K562 (cell line): Measurements from ENCODE around the gene TEPSIN. TPM values are rescaled to one million over a fixed set of nuclear protein-coding genes. Genes with fewer than 3 reads are reported as not detected.

Experiments
- CBFB ChIP-seq: sonication (generic); formaldehyde crosslinking; IDR thresholded peaks from 2 replicates; pipeline ENCODE4 v1.4.0; 2020; ENCODE audit warnings: mild to moderate bottlenecking, missing genetic modification reagents
- CHD1 ChIP-seq: fragments of 200-600 bp; sonication (generic); IDR thresholded peaks from one replicate; pipeline ENCODE4 v1.6.1; 2012; ENCODE audit warnings: mild to moderate bottlenecking, moderate library complexity, low read length, inconsistent platforms
- FOXP1 ChIP-seq: sonication (generic); formaldehyde crosslinking; IDR thresholded peaks from 2 replicates; pipeline ENCODE4 v1.8.0; 2022; ENCODE audit warnings: mild to moderate bottlenecking, missing genetic modification reagents
- GTF2F1 ChIP-seq: IDR thresholded peaks from 2 replicates; pipeline ENCODE4 v1.6.1; 2011; ENCODE audit warnings: low read depth, low read length, improper control_type of control experiment
- HDAC2 ChIP-seq: fragments of 450-650 bp; IDR thresholded peaks from 2 replicates; pipeline ENCODE4 v1.6.1; 2016; ENCODE audit warnings: mild to moderate bottlenecking
- HDAC6 ChIP-seq: IDR thresholded peaks from 2 replicates; pipeline ENCODE4 v1.6.1; 2012; ENCODE audit warnings: low read depth, mild to moderate bottlenecking, control low read depth, inconsistent platforms, low read length, moderate library complexity
- HDAC8 ChIP-seq: fragments of 450-650 bp; IDR thresholded peaks from 2 replicates; pipeline ENCODE4 v1.6.1; 2016; ENCODE audit warnings: mild to moderate bottlenecking, missing genetic modification characterization, moderate library complexity, missing compliant biosample characterization
- HDGF ChIP-seq: fragments of 450-650 bp; IDR thresholded peaks from 2 replicates; pipeline ENCODE4 v1.6.1; 2016
- HOXB6 ChIP-seq: fragments of 250-450 bp; sonication (Bioruptor Pico); IDR thresholded peaks from 2 replicates; pipeline ENCODE4 v1.5.1; 2022; ENCODE audit warnings: mild to moderate bottlenecking, borderline replicate concordance
- NFRKB ChIP-seq: fragments of 450-650 bp; IDR thresholded peaks from 2 replicates; pipeline ENCODE4 v1.6.1; 2016; ENCODE audit warnings: low read depth
- SAFB ChIP-seq: fragments of 200-400 bp; formaldehyde crosslinking; IDR thresholded peaks from 2 replicates; pipeline ENCODE4 v1.6.1; 2017; ENCODE audit warnings: low read depth, low read length, borderline replicate concordance
- ZNF133 ChIP-seq: fragments of 250-450 bp; sonication (Bioruptor Pico); IDR thresholded peaks from 2 replicates; pipeline ENCODE4 v1.4.0; 2020; ENCODE audit warnings: mild to moderate bottlenecking
- ZNF274 ChIP-seq: IDR thresholded peaks from 2 replicates; pipeline ENCODE4 v1.6.1; 2011; ENCODE audit warnings: low read depth, mild to moderate bottlenecking, low read length, moderate library complexity, borderline replicate concordance
- ZNF79 ChIP-seq: fragments of 250-450 bp; sonication (Bioruptor Pico); IDR thresholded peaks from 2 replicates; pipeline ENCODE4 v1.4.0; 2020; ENCODE audit warnings: low read depth, mild to moderate bottlenecking, moderate library complexity
- polyA plus RNA-seq, 8 experiments: library from polyadenylated mRNA; depleted of rRNA in 4 of 8; stranded (reverse) in 5 of 8; unstranded in 3 of 8; fragments of >200 nt; fragmentation: Nextera tagmentation in 2 of 8; fragmentation: Illumina TruSeq in 1 of 8; extraction: Ambion mirVana in 2 of 8; extraction: Trizol in 1 of 8; gene quantifications; 2 replicates each; pipeline versions ENCODE4 v1.2.1 to v1.2.3, GENCODE V29; 2011 to 2014; ENCODE audit warnings: inconsistent platforms in 1 of 8, missing spikeins in 1 of 8
- total RNA-seq, 7 experiments: library from RNA; depleted of rRNA in 6 of 7; stranded (reverse); fragments of >200 nt in 6 of 7; fragmentation: Illumina TruSeq in 2 of 7; extraction: Trizol in 2 of 7; gene quantifications; 2 replicates each; pipeline versions ENCODE4 v1.2.1 to v1.2.3, GENCODE V29; 2011 to 2021; ENCODE audit warnings: low replicate concordance in 1 of 7
- TF ChIP-seq, protein P1 (sequence below): fragments of 250-450 bp; sonication (Bioruptor Pico); IDR thresholded peaks from 2 replicates; pipeline ENCODE4 v1.6.1; 2021; ENCODE audit warnings: mild to moderate bottlenecking
- TF ChIP-seq, protein P2 (sequence below): sonication (generic); formaldehyde crosslinking; IDR thresholded peaks from 2 replicates; pipeline ENCODE4 v1.8.0; 2022; ENCODE audit warnings: mild to moderate bottlenecking, missing genetic modification reagents
- TF ChIP-seq, protein P3 (sequence below): fragments of 250-450 bp; sonication (Bioruptor Pico); IDR thresholded peaks from 2 replicates; pipeline ENCODE4 v1.5.0; 2021
- TF ChIP-seq, protein P4 (sequence below): fragments of 250-450 bp; sonication (Bioruptor Pico); IDR thresholded peaks from 2 replicates; pipeline ENCODE4 v1.8.0; 2022; ENCODE audit warnings: moderate library complexity, mild to moderate bottlenecking, inconsistent platforms
- TF ChIP-seq, protein P5 (sequence below): fragments of 250-450 bp; sonication (Bioruptor Pico); IDR thresholded peaks from 2 replicates; pipeline ENCODE4 v1.8.0; 2021; ENCODE audit warnings: borderline replicate concordance, mild to moderate bottlenecking, moderate library complexity; ENCODE audit not compliant: poor library complexity, severe bottlenecking

The TEPSIN gene
- total and polyA plus RNA-seq, 9 of the 15 experiments (the other 6 are each of a cell fraction or from before 2014, with no cell fraction given), result 0.80 to 29.8 (median 5.3) TPM

DNA sequence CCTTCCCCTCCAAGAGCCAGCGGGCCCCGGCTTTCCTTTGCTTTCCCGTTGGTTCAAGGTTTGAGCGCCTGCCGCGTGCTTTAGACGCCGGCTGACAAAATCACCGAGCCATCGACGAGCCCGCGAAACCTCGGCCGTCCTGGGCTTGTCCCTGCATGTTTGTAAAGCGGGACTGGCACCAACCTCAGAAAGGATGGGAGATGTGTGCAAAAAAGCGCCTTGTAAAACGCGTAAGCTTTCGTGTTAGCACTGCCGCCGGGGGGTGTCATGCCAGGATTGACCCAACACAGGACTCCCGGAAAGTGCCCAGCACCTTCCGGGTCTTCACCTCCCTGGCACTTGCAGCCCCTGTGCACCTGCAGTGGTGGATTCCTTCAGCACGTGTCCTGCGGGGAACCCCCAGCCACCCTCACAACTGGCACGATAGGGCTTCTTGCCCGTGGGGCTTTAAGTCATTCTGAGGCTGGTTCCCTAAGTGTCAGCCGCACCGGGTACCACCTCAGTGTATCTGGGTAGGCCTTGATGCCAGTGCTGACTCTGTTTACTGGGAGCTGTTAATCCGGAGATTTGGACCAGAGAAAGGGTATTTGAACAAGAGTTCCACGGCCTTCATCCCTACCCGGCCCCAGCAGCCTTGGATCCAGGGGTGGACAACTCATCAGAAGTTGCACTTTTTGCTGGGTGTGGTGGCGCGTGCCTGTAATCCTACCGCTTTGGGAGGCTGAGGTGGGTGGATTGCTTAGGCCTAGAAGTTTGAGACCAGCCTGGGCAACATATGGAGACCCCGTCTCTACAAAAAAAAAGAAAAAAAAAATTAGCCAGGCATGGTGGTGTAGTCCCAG is 1.1 kb upstream of the TEPSIN start (continued):
- TF ChIP-seq FOXP1 (CRISPR knock-in tag), result no peak
- no peak for TF ChIP-seq SAFB
- TF ChIP-seq, protein P1, sequence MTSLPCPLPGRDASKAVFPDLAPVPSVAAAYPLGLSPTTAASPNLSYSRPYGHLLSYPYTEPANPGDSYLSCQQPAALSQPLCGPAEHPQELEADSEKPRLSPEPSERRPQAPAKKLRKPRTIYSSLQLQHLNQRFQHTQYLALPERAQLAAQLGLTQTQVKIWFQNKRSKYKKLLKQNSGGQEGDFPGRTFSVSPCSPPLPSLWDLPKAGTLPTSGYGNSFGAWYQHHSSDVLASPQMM, result no peak
- TF ChIP-seq, protein P2, sequence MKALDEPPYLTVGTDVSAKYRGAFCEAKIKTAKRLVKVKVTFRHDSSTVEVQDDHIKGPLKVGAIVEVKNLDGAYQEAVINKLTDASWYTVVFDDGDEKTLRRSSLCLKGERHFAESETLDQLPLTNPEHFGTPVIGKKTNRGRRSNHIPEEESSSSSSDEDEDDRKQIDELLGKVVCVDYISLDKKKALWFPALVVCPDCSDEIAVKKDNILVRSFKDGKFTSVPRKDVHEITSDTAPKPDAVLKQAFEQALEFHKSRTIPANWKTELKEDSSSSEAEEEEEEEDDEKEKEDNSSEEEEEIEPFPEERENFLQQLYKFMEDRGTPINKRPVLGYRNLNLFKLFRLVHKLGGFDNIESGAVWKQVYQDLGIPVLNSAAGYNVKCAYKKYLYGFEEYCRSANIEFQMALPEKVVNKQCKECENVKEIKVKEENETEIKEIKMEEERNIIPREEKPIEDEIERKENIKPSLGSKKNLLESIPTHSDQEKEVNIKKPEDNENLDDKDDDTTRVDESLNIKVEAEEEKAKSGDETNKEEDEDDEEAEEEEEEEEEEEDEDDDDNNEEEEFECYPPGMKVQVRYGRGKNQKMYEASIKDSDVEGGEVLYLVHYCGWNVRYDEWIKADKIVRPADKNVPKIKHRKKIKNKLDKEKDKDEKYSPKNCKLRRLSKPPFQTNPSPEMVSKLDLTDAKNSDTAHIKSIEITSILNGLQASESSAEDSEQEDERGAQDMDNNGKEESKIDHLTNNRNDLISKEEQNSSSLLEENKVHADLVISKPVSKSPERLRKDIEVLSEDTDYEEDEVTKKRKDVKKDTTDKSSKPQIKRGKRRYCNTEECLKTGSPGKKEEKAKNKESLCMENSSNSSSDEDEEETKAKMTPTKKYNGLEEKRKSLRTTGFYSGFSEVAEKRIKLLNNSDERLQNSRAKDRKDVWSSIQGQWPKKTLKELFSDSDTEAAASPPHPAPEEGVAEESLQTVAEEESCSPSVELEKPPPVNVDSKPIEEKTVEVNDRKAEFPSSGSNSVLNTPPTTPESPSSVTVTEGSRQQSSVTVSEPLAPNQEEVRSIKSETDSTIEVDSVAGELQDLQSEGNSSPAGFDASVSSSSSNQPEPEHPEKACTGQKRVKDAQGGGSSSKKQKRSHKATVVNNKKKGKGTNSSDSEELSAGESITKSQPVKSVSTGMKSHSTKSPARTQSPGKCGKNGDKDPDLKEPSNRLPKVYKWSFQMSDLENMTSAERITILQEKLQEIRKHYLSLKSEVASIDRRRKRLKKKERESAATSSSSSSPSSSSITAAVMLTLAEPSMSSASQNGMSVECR (CRISPR knock-in tag), result no peak
- no peak for TF ChIP-seq ZNF133
- TF ChIP-seq ZNF274, result no peak
- no peak for TF ChIP-seq HDGF
- TF ChIP-seq ZNF79, result no peak
- TF ChIP-seq HDAC6, result no peak
- TF ChIP-seq HDAC2, result no peak
- TF ChIP-seq HDAC8 (tag), result no peak
- peak; percentile 27 for TF ChIP-seq CHD1
- TF ChIP-seq HOXB6, result no peak
- no peak for TF ChIP-seq CBFB (CRISPR knock-in tag)
- TF ChIP-seq, protein P3, sequence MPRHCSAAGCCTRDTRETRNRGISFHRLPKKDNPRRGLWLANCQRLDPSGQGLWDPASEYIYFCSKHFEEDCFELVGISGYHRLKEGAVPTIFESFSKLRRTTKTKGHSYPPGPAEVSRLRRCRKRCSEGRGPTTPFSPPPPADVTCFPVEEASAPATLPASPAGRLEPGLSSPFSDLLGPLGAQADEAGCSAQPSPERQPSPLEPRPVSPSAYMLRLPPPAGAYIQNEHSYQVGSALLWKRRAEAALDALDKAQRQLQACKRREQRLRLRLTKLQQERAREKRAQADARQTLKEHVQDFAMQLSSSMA (CRISPR knock-in tag), result no peak
- TF ChIP-seq GTF2F1, result no peak
- TF ChIP-seq, protein P4, sequence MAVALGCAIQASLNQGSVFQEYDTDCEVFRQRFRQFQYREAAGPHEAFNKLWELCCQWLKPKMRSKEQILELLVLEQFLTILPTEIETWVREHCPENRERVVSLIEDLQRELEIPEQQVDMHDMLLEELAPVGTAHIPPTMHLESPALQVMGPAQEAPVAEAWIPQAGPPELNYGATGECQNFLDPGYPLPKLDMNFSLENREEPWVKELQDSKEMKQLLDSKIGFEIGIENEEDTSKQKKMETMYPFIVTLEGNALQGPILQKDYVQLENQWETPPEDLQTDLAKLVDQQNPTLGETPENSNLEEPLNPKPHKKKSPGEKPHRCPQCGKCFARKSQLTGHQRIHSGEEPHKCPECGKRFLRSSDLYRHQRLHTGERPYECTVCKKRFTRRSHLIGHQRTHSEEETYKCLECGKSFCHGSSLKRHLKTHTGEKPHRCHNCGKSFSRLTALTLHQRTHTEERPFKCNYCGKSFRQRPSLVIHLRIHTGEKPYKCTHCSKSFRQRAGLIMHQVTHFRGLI, result no peak
- TF ChIP-seq, protein P5, sequence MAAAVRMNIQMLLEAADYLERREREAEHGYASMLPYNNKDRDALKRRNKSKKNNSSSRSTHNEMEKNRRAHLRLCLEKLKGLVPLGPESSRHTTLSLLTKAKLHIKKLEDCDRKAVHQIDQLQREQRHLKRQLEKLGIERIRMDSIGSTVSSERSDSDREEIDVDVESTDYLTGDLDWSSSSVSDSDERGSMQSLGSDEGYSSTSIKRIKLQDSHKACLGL, result no peak
- TF ChIP-seq NFRKB, result no peak
